ENCODE measurements around the gene HLA-DRA.

The HLA-DRA gene

DNA sequence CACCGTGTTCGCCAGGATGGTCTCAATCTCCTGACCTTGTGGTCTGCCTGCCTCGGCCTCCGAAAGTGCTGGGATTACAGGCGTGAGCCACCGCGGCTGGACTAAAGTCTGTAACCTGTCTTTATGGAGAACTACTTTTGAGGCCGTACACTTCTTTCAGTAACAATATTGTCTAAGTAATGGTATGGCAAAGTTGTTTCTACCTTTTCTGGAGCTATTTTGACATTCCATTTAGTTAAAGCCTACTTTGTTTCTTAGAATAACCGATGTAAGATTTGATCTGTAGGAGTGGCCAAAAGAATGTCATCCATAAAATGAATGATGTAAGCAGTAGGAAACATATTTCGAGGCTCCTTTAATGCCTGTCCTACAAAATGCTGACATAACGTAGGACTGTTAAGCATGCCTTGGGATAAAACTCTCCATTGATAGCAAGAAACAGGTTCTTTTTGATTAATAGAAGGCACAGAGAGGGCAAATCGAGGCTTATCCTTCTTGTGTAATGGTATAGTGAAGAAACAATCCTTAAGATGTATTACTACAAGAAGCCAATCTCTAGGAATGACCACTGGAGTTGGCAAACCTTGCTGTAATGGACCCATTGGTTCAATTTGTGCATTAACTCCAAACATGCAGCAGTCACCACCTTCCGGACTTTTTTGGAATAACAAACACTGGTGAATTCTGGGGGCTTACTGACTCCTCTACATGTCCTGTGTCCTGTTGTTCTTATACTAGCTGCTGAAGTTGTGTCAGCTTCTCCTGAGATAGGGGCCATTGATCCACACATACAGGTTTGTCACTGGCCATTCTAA is 35.9 kb downstream of the HLA-DRA start:
- DNase-seq (ENCODE audit: low read depth, low spot score): no peak

DNA sequence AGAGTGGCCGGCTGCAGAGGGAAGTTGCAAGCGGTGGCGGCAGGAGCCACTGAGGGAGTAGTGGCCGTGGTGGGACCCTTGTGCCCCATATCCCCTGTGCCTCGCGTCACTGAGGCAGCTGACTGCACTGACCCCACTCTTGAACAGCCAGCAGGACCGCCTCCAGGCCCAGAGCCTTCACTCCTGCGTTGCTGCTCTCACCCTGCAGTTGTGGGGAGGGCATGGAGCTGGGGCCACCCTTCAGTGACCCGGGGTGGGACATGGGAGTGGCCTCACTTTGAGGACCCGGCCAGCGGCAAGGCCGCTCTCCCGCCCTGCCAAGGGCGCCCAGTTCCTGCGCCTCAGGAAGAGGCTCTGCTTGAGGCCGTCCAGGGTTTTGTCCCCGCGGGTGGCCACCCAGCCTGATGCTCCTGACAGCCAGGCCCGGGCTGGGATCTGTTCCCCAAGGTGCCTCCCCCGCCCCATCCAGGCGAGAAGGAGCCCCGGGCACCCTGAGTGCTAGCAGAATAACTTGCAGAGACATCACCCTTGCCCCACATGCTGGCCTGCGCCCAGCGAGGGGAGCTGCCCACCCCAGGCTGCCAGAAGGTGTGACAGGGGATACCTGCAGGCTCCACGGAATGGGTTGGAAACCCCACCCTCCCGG is 44.4 kb downstream of the HLA-DRA start:
- DNase-seq (ENCODE audit: low read depth, low spot score): no peak

DNA sequence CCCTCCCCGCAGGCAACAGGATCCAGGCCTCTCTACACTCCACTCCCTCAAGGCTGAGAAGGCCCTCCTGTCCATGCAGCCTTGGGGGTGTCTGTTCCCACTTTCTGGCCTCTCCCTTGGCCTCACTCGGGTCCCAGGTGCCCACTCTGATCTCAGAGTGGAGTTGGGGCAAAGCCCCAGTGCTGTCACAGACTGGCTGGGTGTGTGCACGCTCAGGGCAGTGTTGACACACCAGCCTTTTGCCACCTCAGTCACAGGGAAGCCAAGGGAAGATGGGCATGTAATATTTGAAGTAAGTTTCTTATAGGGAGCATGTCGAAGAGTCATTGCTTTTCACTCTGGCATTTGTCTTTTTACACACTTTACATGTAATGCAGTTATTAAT is 44.9 kb downstream of the HLA-DRA start:
- no peak for DNase-seq (ENCODE audit: low read depth, low spot score)

DNA sequence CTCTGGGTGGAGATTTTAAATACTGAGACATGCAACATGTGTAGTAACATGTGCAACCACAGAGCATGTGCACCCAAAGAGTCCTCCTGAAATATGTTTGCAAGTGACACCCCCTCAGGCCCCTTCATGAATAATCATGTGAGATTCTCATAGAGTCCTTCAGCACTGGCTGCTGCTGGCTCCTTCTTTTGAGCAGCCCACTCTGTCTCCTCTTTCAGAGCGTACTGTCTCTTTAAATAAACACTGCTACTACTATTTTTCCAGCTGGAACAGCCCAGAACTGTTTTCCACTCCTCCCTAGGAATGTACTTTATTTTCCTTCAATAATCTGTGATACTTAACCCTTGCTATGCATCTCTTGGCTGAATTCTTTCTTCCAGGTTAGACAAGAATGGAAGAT is 48.4 kb downstream of the HLA-DRA start:
- no peak for DNase-seq (ENCODE audit: low read depth, low spot score)

DNA sequence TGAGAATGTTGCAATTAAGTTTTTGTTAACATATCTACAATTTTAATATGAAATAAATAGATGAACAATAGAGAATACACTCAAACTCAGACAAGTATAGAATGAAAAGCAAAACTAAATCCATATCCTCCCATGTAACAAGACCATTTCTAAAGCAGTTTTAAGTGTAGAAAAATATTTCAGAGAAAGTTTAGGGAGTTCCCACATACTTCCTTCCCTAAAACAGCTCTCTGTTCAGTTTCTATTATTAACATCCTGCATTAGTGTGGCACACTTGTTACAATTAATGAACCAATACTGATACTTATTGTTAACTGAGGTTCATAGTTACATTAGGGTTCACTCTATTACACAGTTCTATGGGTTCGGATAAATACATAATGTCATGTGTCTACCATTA is 52.0 kb downstream of the HLA-DRA start:
- no peak for DNase-seq (ENCODE audit: low read depth, low spot score)

DNA sequence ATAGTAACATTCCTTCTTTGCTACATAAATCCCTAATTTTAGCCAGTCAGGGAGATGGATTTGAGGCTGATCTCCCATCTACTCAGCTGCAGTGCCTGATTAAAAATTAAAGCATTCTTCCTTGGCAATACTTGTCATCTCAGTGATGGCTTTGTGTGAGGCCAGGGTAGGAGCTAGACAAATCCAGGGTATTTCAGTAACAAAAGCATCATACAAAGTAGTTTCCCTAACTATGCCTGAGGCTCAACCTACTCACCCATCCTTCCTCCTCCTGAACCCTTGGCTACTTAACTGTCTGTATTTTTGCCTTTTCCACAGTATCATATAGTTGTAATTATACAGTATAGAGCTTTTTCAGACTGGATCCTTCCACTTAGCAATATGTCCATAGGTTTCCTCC is 52.7 kb downstream of the HLA-DRA start:
- no peak for DNase-seq (ENCODE audit: low read depth, low spot score)

Measured in activated naive CD8-positive, alpha-beta T cell treated with anti-CD3 and anti-CD28 coated beads, Interleukin-2, amount 50 U/mL, for 16 hours (primary cell).